ENCODE data around the gene SERINC4. TPM values are rescaled to one million over a fixed set of nuclear protein-coding genes. Genes with fewer than 3 reads are reported as not detected.

Gene SERINC4
- total RNA-seq, 2 donors from 2014 or later: 0.18 to 0.24 TPM

GRCh38 chr15:43800286-43801141, 494 bp upstream of the SERINC4 start, which contains the start of gene HYPK:
Gene HYPK (plus strand): TSS chr15:43800599. CDS start chr15:43800623, 24 bp downstream.
- ATAC-seq: peak; percentile 91 to 97
- intact Hi-C loops (cut with DNase I): no loop called here
- peak; percentile 95 for DNase-seq

- DNase-seq (no peak), ATAC-seq (no peak)
- intact Hi-C loops (cut with DNase I): no loop called here
Measured at GRCh38 chr15:43799209-43799944, 643 bp downstream of the SERINC4 start.

- intact Hi-C loops (cut with DNase I): no loop called here
- DNase-seq (no peak), ATAC-seq (no peak)
Measured at GRCh38 chr15:43796566-43796965, 3.5 kb downstream of the SERINC4 start.

- no peak for DNase-seq
- ATAC-seq: no peak
- intact Hi-C loops (cut with DNase I): no loop called here
Measured at GRCh38 chr15:43795997-43796396, 4.0 kb downstream of the SERINC4 start.

- intact Hi-C loops (cut with DNase I): no loop called here
- no peak for ATAC-seq
- DNase-seq: no peak
Measured at GRCh38 chr15:43795197-43795596, 4.8 kb downstream of the SERINC4 start.

GRCh38 chr15:43794269-43795037, 5.6 kb downstream of the SERINC4 start:
- DNase-seq (peak; percentile 52), ATAC-seq (no peak)
- intact Hi-C loops (cut with DNase I): no loop called here

GRCh38 chr15:43793647-43794046, 6.4 kb downstream of the SERINC4 start:
- DNase-seq (no peak), ATAC-seq (no peak)
- intact Hi-C loops (cut with DNase I): no loop called here

GRCh38 chr15:43792761-43793476, 7.1 kb downstream of the SERINC4 start:
- intact Hi-C loops (cut with DNase I): no loop called here
- ATAC-seq: peak in 1 of 2 donors; percentile 13
- peak; percentile 62 for DNase-seq

- ATAC-seq (peak; percentile 97 to 98), DNase-seq (peak; percentile 100)
- intact Hi-C loops (cut with DNase I): loop anchor here in 1 of 2 donors (1.0 kb wide), 1 partner anchor 15 kb away; no protein-coding TSS in a partner anchor
Measured at GRCh38 chr15:43791993-43792760, 7.8 kb downstream of the SERINC4 start, which contains the start of gene SERF2. Gene SERF2 (plus strand): TSS chr15:43792320. CDS start chr15:43792377, 57 bp downstream.

- ATAC-seq: no peak
- intact Hi-C loops (cut with DNase I): no loop called here
Measured at GRCh38 chr15:43789409-43789808, 10.6 kb downstream of the SERINC4 start.

GRCh38 chr15:43779016-43779415, 21.0 kb downstream of the SERINC4 start:
- DNase-seq (no peak), ATAC-seq (no peak)
- intact Hi-C loops (cut with DNase I): no loop called here

More at GRCh38 chr15:43789409-43789808, 10.6 kb downstream of the SERINC4 start:
- no peak for DNase-seq

- ATAC-seq: peak; percentile 87 to 88
- DNase-seq: peak; percentile 83
- intact Hi-C loops (cut with DNase I): loop anchor here in 1 of 2 donors (1.0 kb wide), 1 partner anchor 14 kb away; no protein-coding TSS in a partner anchor
Measured at GRCh38 chr15:43777267-43777914, 22.6 kb downstream of the SERINC4 start.

GRCh38 chr15:43776718-43777266, 23.2 kb downstream of the SERINC4 start, which contains the start of gene ELL3:
Gene ELL3 (minus strand): TSS chr15:43776966. CDS start chr15:43776901, 65 bp downstream.
- intact Hi-C loops (cut with DNase I): loop anchor here in 1 of 2 donors (1.0 kb wide), 1 partner anchor 15 kb away; no protein-coding TSS in a partner anchor
- DNase-seq: peak; percentile 83

GRCh38 chr15:43776101-43776717, 23.8 kb downstream of the SERINC4 start:
- DNase-seq (peak; percentile 35), ATAC-seq (peak; percentile 5 to 20)
- intact Hi-C loops (cut with DNase I): no loop called here

More at GRCh38 chr15:43776718-43777266, 23.2 kb downstream of the SERINC4 start, which contains the start of gene ELL3:
- peak; percentile 86 to 91 for ATAC-seq

- intact Hi-C loops (cut with DNase I): no loop called here
- DNase-seq (peak; percentile 39), ATAC-seq (peak in 1 of 2 donors; percentile 5)
Measured at GRCh38 chr15:43775411-43775965, 24.5 kb downstream of the SERINC4 start.

GRCh38 chr15:43774062-43774461, 26.0 kb downstream of the SERINC4 start:
- intact Hi-C loops (cut with DNase I): no loop called here

More at GRCh38 chr15:43774062-43774461, 26.0 kb downstream of the SERINC4 start:
- DNase-seq (no peak), ATAC-seq (no peak)

Data from left cardiac atrium (tissue), 4 donors.